GM23338 (cell line): ENCODE measurements around the gene RUNDC3A. TPM values are rescaled to one million over a fixed set of nuclear protein-coding genes. Genes with fewer than 3 reads are reported as not detected.
A peak's percentile ranks its signal among the peaks of the same experiment; 100 is the strongest.

Experiments used
- ATAC-seq: fragments of 200-7000 bp; cut with Tn5 transposase; 3 replicates; pipeline ENCODE4 v1.9.1; 2020
- DNase-seq: peaks from one replicate; pipeline ENCODE4 v3.0.0-alpha.2; 2015; ENCODE audit warnings: low spot score
- H2AFZ ChIP-seq: fragments of 200-600 bp; sonication (generic); 2 replicates; pipeline ENCODE4 v1.8.0; 2016; ENCODE audit warnings: antibody characterized with exemption, mild to moderate bottlenecking, moderate library complexity
- H3F3A ChIP-seq: fragments of 200-600 bp; sonication (generic); replicated peaks from 2 replicates; pipeline ENCODE4 v1.8.0; 2017; ENCODE audit warnings: antibody characterized with exemption, mixed run types, low read depth
- H3K27ac ChIP-seq: fragments of 200-600 bp; sonication (generic); 2 replicates; pipeline ENCODE4 v1.6.1; 2016; ENCODE audit warnings: low read depth
- H3K27me3 ChIP-seq: fragments of 200-600 bp; sonication (generic); 2 replicates; pipeline ENCODE4 v1.8.0; 2016; ENCODE audit warnings: mild to moderate bottlenecking, mixed run types, moderate library complexity; ENCODE audit not compliant: insufficient read depth
- H3K36me3 ChIP-seq: fragments of 200-600 bp; sonication (generic); 2 replicates; pipeline ENCODE4 v1.8.0; 2016; ENCODE audit warnings: mild to moderate bottlenecking; ENCODE audit not compliant: insufficient read depth
- H3K4me1 ChIP-seq: fragments of 200-600 bp; sonication (generic); 2 replicates; pipeline ENCODE4 v1.8.0; 2016; ENCODE audit warnings: mild to moderate bottlenecking, moderate library complexity; ENCODE audit not compliant: insufficient read depth
- H3K4me2 ChIP-seq: fragments of 200-600 bp; sonication (generic); 2 replicates; pipeline ENCODE4 v1.7.1; 2017; ENCODE audit warnings: mixed run types
- H3K4me3 ChIP-seq: fragments of 200-600 bp; sonication (generic); 2 replicates; pipeline ENCODE4 v1.6.1; 2016; ENCODE audit warnings: mixed run types
- H3K79me2 ChIP-seq: fragments of 200-600 bp; sonication (generic); replicated peaks from 2 replicates; pipeline ENCODE4 v1.8.0; 2017; ENCODE audit warnings: mild to moderate bottlenecking; ENCODE audit not compliant: insufficient read depth
- H3K9me2 ChIP-seq: fragments of 200-600 bp; sonication (generic); 2 replicates; pipeline ENCODE4 v1.8.0; 2017; ENCODE audit not compliant: insufficient read depth
- H4K20me1 ChIP-seq: fragments of 200-600 bp; sonication (generic); replicated peaks from 2 replicates; pipeline ENCODE4 v1.8.0; 2017; ENCODE audit warnings: mild to moderate bottlenecking; ENCODE audit not compliant: insufficient read depth
- H3K27ac Mint-ChIP-seq: 2 replicates; pipeline ENCODE4 v1.8.0; 2020; ENCODE audit warnings: inconsistent platforms, mild to moderate bottlenecking, moderate library complexity, mixed read lengths
- H3K27me3 Mint-ChIP-seq: 3 replicates; pipeline ENCODE4 v1.8.0; 2022; ENCODE audit warnings: low read depth, mild to moderate bottlenecking, moderate library complexity, mixed read lengths, inconsistent platforms; ENCODE audit not compliant: insufficient read depth, poor library complexity
- H3K36me3 Mint-ChIP-seq: 3 replicates; pipeline ENCODE4 v1.8.0; 2021; ENCODE audit warnings: low read depth, mild to moderate bottlenecking, inconsistent platforms, moderate library complexity, mixed read lengths
- H3K4me1 Mint-ChIP-seq: 3 replicates; pipeline ENCODE4 v1.8.0; 2020; ENCODE audit warnings: mild to moderate bottlenecking, inconsistent platforms, mixed read lengths
- H3K4me3 Mint-ChIP-seq: 3 replicates; pipeline ENCODE4 v1.8.0; 2021; ENCODE audit warnings: moderate library complexity, mild to moderate bottlenecking, inconsistent platforms, mixed read lengths
- H3K9me3 Mint-ChIP-seq: 3 replicates; pipeline ENCODE4 v1.8.0; 2020; ENCODE audit warnings: moderate library complexity, mild to moderate bottlenecking, inconsistent platforms, mixed read lengths
- CREB1 ChIP-seq: fragments of 250-450 bp; sonication (Bioruptor Pico); IDR thresholded peaks from 2 replicates; pipeline ENCODE4 v1.5.0; 2020; ENCODE audit warnings: low read depth, mild to moderate bottlenecking, moderate library complexity
- CTCF ChIP-seq, 2 experiments: fragments of 200-600 bp in 1 of 2; sonication (generic) in 1 of 2; conservative IDR thresholded peaks; 2 replicates each; pipeline versions ENCODE4 v1.5.1 to v1.6.1; 2016 to 2017; ENCODE audit warnings: antibody characterized with exemption in 2 of 2, low read depth in 2 of 2, mild to moderate bottlenecking in 2 of 2, moderate library complexity in 1 of 2
- ETS1 ChIP-seq: IDR thresholded peaks from 2 replicates; pipeline ENCODE4 v1.6.1; 2016; ENCODE audit warnings: antibody characterized with exemption
- EZH2 ChIP-seq: fragments of 200-600 bp; sonication (generic); IDR thresholded peaks from one replicate; pipeline ENCODE4 v1.8.0; 2017; ENCODE audit warnings: antibody characterized with exemption, mild to moderate bottlenecking, low read depth; ENCODE audit not compliant: unreplicated experiment
- EZH2phosphoT487 ChIP-seq: fragments of 200-600 bp; sonication (generic); IDR thresholded peaks from one replicate; pipeline ENCODE4 v1.8.1; 2018; ENCODE audit warnings: antibody characterized with exemption; ENCODE audit not compliant: unreplicated experiment
- JUNB ChIP-seq: IDR thresholded peaks from one replicate; pipeline ENCODE4 v1.6.1; 2016; ENCODE audit warnings: antibody characterized with exemption; ENCODE audit not compliant: unreplicated experiment
- NANOG ChIP-seq: IDR thresholded peaks from 2 replicates; pipeline ENCODE4 v1.6.1; 2016; ENCODE audit warnings: antibody characterized with exemption, borderline replicate concordance
- POLR2AphosphoS5 ChIP-seq: IDR thresholded peaks from 2 replicates; pipeline ENCODE4 v1.6.1; 2016; ENCODE audit warnings: antibody characterized with exemption, low read depth
- REST ChIP-seq: IDR thresholded peaks from one replicate; pipeline ENCODE4 v1.6.1; 2018; ENCODE audit warnings: antibody characterized with exemption; ENCODE audit not compliant: unreplicated experiment
- STAT1 ChIP-seq: IDR thresholded peaks from one replicate; pipeline ENCODE4 v1.6.1; 2016; ENCODE audit warnings: antibody characterized with exemption; ENCODE audit not compliant: unreplicated experiment
- ZNF114 ChIP-seq: fragments of 250-450 bp; sonication (Bioruptor Pico); IDR thresholded peaks from 2 replicates; pipeline ENCODE4 v1.5.0; 2020; ENCODE audit warnings: mild to moderate bottlenecking, moderate library complexity
- ZNF331 ChIP-seq: fragments of 250-450 bp; sonication (Bioruptor Pico); IDR thresholded peaks from 2 replicates; pipeline ENCODE4 v1.5.0; 2020; ENCODE audit warnings: low read depth, mild to moderate bottlenecking, moderate library complexity
- ZNF462 ChIP-seq: fragments of 250-450 bp; sonication (Bioruptor Pico); IDR thresholded peaks from 2 replicates; pipeline ENCODE4 v1.5.0; 2020; ENCODE audit warnings: mild to moderate bottlenecking, moderate library complexity
- polyA plus RNA-seq: library from polyadenylated mRNA; unstranded; fragments of >200 nt; fragmentation: Nextera tagmentation; extraction: Ambion mirVana; gene quantifications from 2 replicates; pipeline ENCODE4 v1.2.1, GENCODE V29; 2016
- total RNA-seq: library from RNA; depleted of rRNA; stranded (reverse); fragments of >200 nt; shearing (Covaris generic); gene quantifications from 2 replicates; pipeline ENCODE4 v1.2.3, GENCODE V29; 2014

RUNDC3A gene
- total and polyA plus RNA-seq, 2 experiments from 2014 or later = 3.7 to 5.5 TPM

- no peaks in the 10 kb centered on the region for H3K79me2 ChIP-seq
- peaks cover 19% of the 10 kb centered on the region for H4K20me1 ChIP-seq
- DNase-seq = peak; percentile 69
- H2AFZ ChIP-seq = no peak overlapping the region
- no peak overlapping the region for H3K27ac Mint-ChIP-seq
- H3K27me3 ChIP-seq = peaks cover 17% of the 10 kb centered on the region; the same call in 1 of the 2 replicates
- peaks cover 26% of the 10 kb centered on the region for H3K4me1 ChIP-seq
- peaks cover 33% of the 10 kb centered on the region for H3K4me1 Mint-ChIP-seq
- H3K9me3 Mint-ChIP-seq = no peaks in the 10 kb centered on the region
- TF ChIP-seq ZNF462 (CRISPR knock-in tag) (no peak), ZNF331 (CRISPR knock-in tag) (no peak), EZH2 (no peak), EZH2phosphoT487 (no peak), CREB1 (no peak), CTCF (conservative IDR thresholded peaks at IDR 0.05; ENCODE audit: low read depth in 2 of 2) (no peak), NANOG (no peak), REST (no peak), POLR2AphosphoS5 (no peak), ETS1 (no peak), STAT1 (no peak), JUNB (no peak), ZNF114 (no peak)
- H3K27ac ChIP-seq = no peak overlapping the region
- H3K9me2 ChIP-seq = no peaks in the 10 kb centered on the region
- ATAC-seq = peak; percentile 15
- H3K4me3 ChIP-seq = peak overlapping the region; percentile 41; the same call in 1 of the 2 replicates
- H3K4me3 Mint-ChIP-seq = peak overlapping the region; percentile 46
- H3K36me3 Mint-ChIP-seq = peaks cover 4% of the 10 kb centered on the region; the same call in 2 of the 3 replicates
- peak overlapping the region; percentile 87 for H3K4me2 ChIP-seq
- H3K27me3 Mint-ChIP-seq = peaks cover 20% of the 10 kb centered on the region
- H3F3A ChIP-seq = 0 out of 2 replicates have a peak, but pooled peaks cover 10% of the 10 kb centered on the region
- H3K36me3 ChIP-seq = no peaks in the 10 kb centered on the region
These were observed 52.4 kb downstream of the RUNDC3A start for GRCh38 chr17:44360826-44361225.
